Stimulated activated CD4-positive, alpha-beta T cell treated with anti-CD3 and anti-CD28 coated beads, Interleukin-4, amount 100 ng/mL, for 48 hours (primary cell): Measurements from ENCODE around the gene CUX1.
"Not testable (repeated sequence)": the region's sequence is repeated elsewhere in the genome, so short reads cannot be mapped to it uniquely, and the experiment has no call there.

Source experiments
- DNase-seq, 2 donors: peaks; one replicate each; pipeline ENCODE4 v3.0.0-alpha.2; 2020; ENCODE audit warnings: low read depth in 2 of 2

The CUX1 gene

GRCh38 chr7:102330666-102331460 lies 513.4 kb downstream of the CUX1 start:
- not testable (repeated sequence) for DNase-seq
